A549 (cell line): ENCODE results near the gene QSER1. TPM values are rescaled to one million over a fixed set of nuclear protein-coding genes. Genes with fewer than 3 reads are reported as not detected.

Source experiments
- ATAC-seq, 2 experiments: fragments of 200-7000 bp in 1 of 2; fragments of >200 bp in 1 of 2; cut with Nextera tagmentation in 1 of 2; cut with Tn5 transposase in 1 of 2; 3 replicates each; pipeline versions ENCODE4 v1.8.0 to v1.9.1; 2018 to 2020; ENCODE audit warnings: mild to moderate bottlenecking in 1 of 2, moderate library complexity in 1 of 2
- CTCF ChIA-PET: fragments of 300-600 bp; sonication (Branson Sonifier 250); formaldehyde crosslinking; extraction: SDS; loops from one replicate; lab custom pipeline; 2021; ENCODE audit warnings: antibody characterized with exemption, inconsistent platforms; lab: Yijun Ruan, JAX
- POLR2A ChIA-PET: fragments of 350-600 bp; formaldehyde crosslinking; extraction: SDS; loops from one replicate; lab custom pipeline; 2021; ENCODE audit warnings: antibody characterized with exemption, inconsistent platforms; lab: Yijun Ruan, JAX
- DNase-seq, 2 experiments: peaks; one replicate each; pipeline versions ENCODE4 v3.0.0 to v3.0.0-alpha.2; 2011 to 2016; ENCODE audit warnings: low read depth in 1 of 2, low spot score in 1 of 2
- FAIRE-seq: peaks from 2 replicates; lab custom pipeline; 2011; peaks lifted over from hg19 to GRCh38; lab: Jason Lieb, UNC
- H3K27ac ChIP-seq, 2 experiments: fragments of >200 bp; sonication (Bioruptor Twin); formaldehyde crosslinking; 3 replicates each; pipeline ENCODE4 v1.5.1; 2016 to 2017
- H3K4me1 ChIP-seq: fragments of >200 bp; sonication (Bioruptor Twin); formaldehyde crosslinking; 3 replicates; pipeline ENCODE4 v1.6.1; 2016
- H3K4me2 ChIP-seq: fragments of >200 bp; sonication (Bioruptor Twin); formaldehyde crosslinking; 3 replicates; pipeline ENCODE4 v1.6.1; 2016
- H3K4me3 ChIP-seq: fragments of >200 bp; sonication (Bioruptor Twin); formaldehyde crosslinking; 3 replicates; pipeline ENCODE4 v1.5.1; 2016
- H3K9me3 ChIP-seq: fragments of >200 bp; sonication (Bioruptor Twin); formaldehyde crosslinking; 3 replicates; pipeline ENCODE4 v1.6.1; 2016
- BCL3 ChIP-seq: fragments of >200 bp; sonication (Bioruptor Twin); formaldehyde crosslinking; IDR thresholded peaks from 3 replicates; pipeline ENCODE4 v1.6.1; 2016
- BHLHE40 ChIP-seq: IDR thresholded peaks from 2 replicates; pipeline ENCODE4 v1.6.1; 2012; ENCODE audit warnings: low read depth, low read length, inconsistent platforms
- CBX8 ChIP-seq: fragments of 200-600 bp; sonication (generic); IDR thresholded peaks from 2 replicates; pipeline ENCODE4 v1.6.1; 2016
- CEBPB ChIP-seq, 2 experiments: fragments of >200 bp in 1 of 2; sonication (Bioruptor Twin) in 1 of 2; formaldehyde crosslinking in 1 of 2; IDR thresholded peaks; 2 replicates each; pipeline ENCODE4 v1.6.1; 2012 to 2016
- CHD4 ChIP-seq: fragments of 200-600 bp; sonication (generic); IDR thresholded peaks from 2 replicates; pipeline ENCODE4 v1.6.1; 2016; ENCODE audit warnings: antibody characterized with exemption, mild to moderate bottlenecking, borderline replicate concordance
- EHMT2 ChIP-seq: fragments of 200-600 bp; sonication (generic); IDR thresholded peaks from 2 replicates; pipeline ENCODE4 v1.6.1; 2016; ENCODE audit warnings: antibody characterized with exemption, low read depth, mild to moderate bottlenecking, moderate library complexity
- ELK1 ChIP-seq: fragments of 150-350 bp; IDR thresholded peaks from 2 replicates; pipeline ENCODE4 v1.6.1; 2014; ENCODE audit warnings: low read depth, mild to moderate bottlenecking, low read length
- ESRRA ChIP-seq: fragments of 150-350 bp; IDR thresholded peaks from 2 replicates; pipeline ENCODE4 v1.6.1; 2014; ENCODE audit warnings: mild to moderate bottlenecking, low read length, borderline replicate concordance
- HMGXB4 ChIP-seq: fragments of 250-450 bp; sonication (Bioruptor Pico); IDR thresholded peaks from 2 replicates; pipeline ENCODE4 v1.5.0; 2021; ENCODE audit warnings: mild to moderate bottlenecking, moderate library complexity, borderline replicate concordance
- HOXB13 ChIP-seq: fragments of 250-450 bp; sonication (Bioruptor Pico); IDR thresholded peaks from 2 replicates; pipeline ENCODE4 v1.5.0; 2020; ENCODE audit warnings: low read depth, mild to moderate bottlenecking, moderate library complexity
- JUNB ChIP-seq: fragments of >200 bp; sonication (Bioruptor Twin); formaldehyde crosslinking; IDR thresholded peaks from 2 replicates; pipeline ENCODE4 v1.6.1; 2016
- KDM5A ChIP-seq: fragments of 200-600 bp; sonication (generic); IDR thresholded peaks from 2 replicates; pipeline ENCODE4 v1.6.1; 2016; ENCODE audit warnings: antibody characterized with exemption, mild to moderate bottlenecking
- MAX ChIP-seq: IDR thresholded peaks from 2 replicates; pipeline ENCODE4 v1.6.1; 2012
- MAZ ChIP-seq: fragments of 150-350 bp; IDR thresholded peaks from 2 replicates; pipeline ENCODE4 v1.6.1; 2014; ENCODE audit warnings: antibody characterized with exemption, low read depth, low read length, borderline replicate concordance
- NPAS2 ChIP-seq: fragments of 250-450 bp; sonication (Bioruptor Pico); IDR thresholded peaks from 2 replicates; pipeline ENCODE4 v1.8.0; 2022; ENCODE audit warnings: mild to moderate bottlenecking, moderate library complexity, borderline replicate concordance
- PHF8 ChIP-seq: fragments of 200-600 bp; sonication (generic); IDR thresholded peaks from 2 replicates; pipeline ENCODE4 v1.6.1; 2016; ENCODE audit warnings: low read depth, mild to moderate bottlenecking, antibody characterized with exemption, moderate library complexity, borderline replicate concordance
- POLR2A ChIP-seq: IDR thresholded peaks from 2 replicates; pipeline ENCODE4 v1.6.1; 2012; ENCODE audit warnings: mild to moderate bottlenecking, low read length
- RARB ChIP-seq: fragments of 250-450 bp; sonication (Bioruptor Pico); IDR thresholded peaks from 2 replicates; pipeline ENCODE4 v1.8.0; 2021; ENCODE audit warnings: mild to moderate bottlenecking, moderate library complexity
- RCOR1 ChIP-seq: fragments of 150-350 bp; IDR thresholded peaks from 2 replicates; pipeline ENCODE4 v1.6.1; 2014; ENCODE audit warnings: antibody characterized with exemption, low read length, low read depth
- USF2 ChIP-seq: fragments of 450-650 bp; IDR thresholded peaks from 2 replicates; pipeline ENCODE4 v1.6.1; 2014; ENCODE audit warnings: antibody characterized with exemption
- ZC3H11A ChIP-seq: fragments of 450-650 bp; IDR thresholded peaks from 2 replicates; pipeline ENCODE4 v1.6.1; 2014; ENCODE audit warnings: antibody characterized with exemption, mild to moderate bottlenecking
- WGBS: methylation state at CpG from one replicate; pipeline ENCODE4 v1.1.6; 2017; ENCODE audit errors: missing lambda C conversion rate; 5-methylcytosine and 5-hydroxymethylcytosine counted together
- polyA plus RNA-seq, 4 experiments: library from polyadenylated mRNA; depleted of rRNA in 3 of 4; stranded (reverse); fragments of >200 nt; fragmentation: RNase III in 1 of 4; extraction: RNeasy Plus Mini Kit Qiagen cat#74134 plus additional on column Dnase treatment in 1 of 4; gene quantifications; 2 replicates in 3 of 4; 3 replicates in 1 of 4; pipeline ENCODE4 v1.2.3, GENCODE V29; 2011 to 2017

The QSER1 gene
- polyA plus RNA-seq, 2 of the 4 experiments (the other 2 are of a cell fraction), result 13.2 to 27.2 TPM

- ATAC-seq, result no peak
These were observed 126.2 kb downstream of the QSER1 start for GRCh38 chr11:33018840-33019239.

GRCh38 chr11:33021501-33021900, 128.9 kb downstream of the QSER1 start:
- Histone ChIP-seq H3K9me3 (no peaks in the 10 kb centered on the region), H3K4me1 (peaks cover 31% of the 10 kb centered on the region), H3K4me3 (no peak overlapping the region), H3K4me2 (0 out of 3 replicates have a peak overlapping the region, but pooled peaks have one; percentile 18), H3K27ac (no peak overlapping the region)
- ChIA-PET CTCF (interaction anchor here (0.9 to 2.4 kb wide), 7 partner anchors 9 to 67 kb away, joined by 3 to 11 read pairs (median 4); no protein-coding TSS in a partner anchor), POLR2A (interaction anchor here (1.9 kb wide), 1 partner anchor 18 kb away, joined by 7 read pairs; the partner anchor contains the start of gene TCP11L1)
- no peak for TF ChIP-seq NPAS2 (CRISPR knock-in tag)
- no peak for TF ChIP-seq EHMT2
- no peak for TF ChIP-seq USF2
- no peak for TF ChIP-seq RARB (CRISPR knock-in tag)
- no peak for TF ChIP-seq BCL3
- TF ChIP-seq MAZ, result no peak
- no peak for TF ChIP-seq CBX8
- TF ChIP-seq CEBPB (IDR thresholded peaks at IDR 0.05), result no peak
- no peak for TF ChIP-seq HMGXB4 (CRISPR knock-in tag)
- no peak for TF ChIP-seq ZC3H11A
- no peak for TF ChIP-seq POLR2A
- no peak for TF ChIP-seq CHD4
- no peak for TF ChIP-seq KDM5A
- DNase-seq (no peak), ATAC-seq (no peak), FAIRE-seq (no peak)
- 91% methylated on average over 1 of the region's 1 CpG for WGBS

More at GRCh38 chr11:33018840-33019239, 126.2 kb downstream of the QSER1 start:
- CTCF ChIA-PET, result no interaction called here
- Histone ChIP-seq H3K4me3 (no peak overlapping the region), H3K9me3 (no peaks in the 10 kb centered on the region), H3K4me2 (no peak overlapping the region)
- POLR2A ChIA-PET, result no interaction called here
- FAIRE-seq (no peak), DNase-seq (no peak)
- TF ChIP-seq ELK1 (no peak), ESRRA (no peak), BHLHE40 (no peak), MAX (no peak), RCOR1 (no peak), PHF8 (no peak), JUNB (no peak), HOXB13 (CRISPR knock-in tag) (no peak)
- TF ChIP-seq, all 56 proteins: peak for 0
- H3K4me1 ChIP-seq, result peaks cover 37% of the 10 kb centered on the region
- H3K27ac ChIP-seq, result no peak overlapping the region
- 83% methylated on average over 6 of the region's 6 CpGs for WGBS
